Adipose tissue (tissue), 3 donors: ENCODE data around the gene LBHD2. TPM values are rescaled to one million over a fixed set of nuclear protein-coding genes. Genes with fewer than 3 reads are reported as not detected.
A peak's percentile ranks its signal among the peaks of the same experiment; 100 is the strongest.
"Not testable (repeated sequence)": the region's sequence is repeated elsewhere in the genome, so short reads cannot be mapped to it uniquely, and the experiment has no call there.

Experiments used
- H3K27ac ChIP-seq: one replicate; pipeline ENCODE4 v1.5.1; 2013; ENCODE audit warnings: low read depth, low read length
- whole genome bisulfite sequencing, 3 donors: extraction: QIAGEN DNeasy Blood & Tissue Kit; methylation state at CpG; one replicate each; pipeline ENCODE4 v1.1.7; 2013; 5-methylcytosine and 5-hydroxymethylcytosine counted together
- polyA plus RNA-seq, 3 donors: library from polyadenylated mRNA; stranded (reverse); fragments of 200-250 nt; gene quantifications; one replicate each; pipeline ENCODE4 v1.2.3, GENCODE V29; 2013
- donor health status: healthy with polysubstance abuse.
- donor health status: Bipolar disorder and iron deficiency.
- donor health status: healthy.

The LBHD2 gene
- polyA plus RNA-seq, 3 donors: 0.09 to 3.6 (median 1.2) TPM

DNA sequence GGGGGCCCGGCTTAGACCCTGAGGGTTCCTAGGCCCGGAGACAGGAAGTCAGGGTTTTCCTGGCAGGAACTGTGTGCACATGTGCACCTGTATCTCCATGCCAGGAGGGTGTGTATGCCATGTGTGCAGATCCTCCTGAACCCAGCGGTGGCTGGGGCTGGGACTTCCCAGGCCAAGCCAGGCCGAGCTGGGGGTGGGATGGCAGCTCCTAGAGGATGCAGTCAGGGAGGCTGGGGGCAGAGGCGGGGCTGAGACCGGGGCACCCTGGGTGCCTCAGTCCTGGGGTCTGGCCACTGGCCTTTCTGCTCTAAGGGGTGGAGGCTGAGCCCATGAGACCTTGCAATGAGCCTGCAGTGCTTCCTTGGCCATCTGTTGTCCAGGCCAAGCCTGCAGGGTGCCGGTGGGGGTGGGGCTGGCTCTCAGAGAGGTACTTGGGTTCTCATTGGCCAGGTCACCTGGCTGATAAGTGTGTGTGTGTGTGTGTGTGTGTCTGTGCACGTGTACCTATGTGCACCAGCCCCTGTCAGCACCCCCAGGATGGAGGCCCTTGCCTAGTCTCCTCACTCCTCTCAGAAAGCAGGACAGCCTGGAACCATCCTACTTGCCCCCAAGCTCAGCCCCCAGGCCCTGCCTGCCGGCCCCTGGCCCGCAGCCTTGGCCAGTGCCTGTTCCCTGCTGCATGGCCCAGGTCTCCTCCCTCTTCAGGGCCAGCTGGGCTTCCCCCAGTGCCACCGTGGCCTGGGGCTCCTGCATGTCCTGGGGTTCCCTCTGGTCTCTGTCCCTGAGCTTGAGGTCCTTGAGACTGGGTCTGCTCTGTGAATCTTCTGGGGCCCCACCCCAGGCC, 28.6 kb downstream of the LBHD2 start:
- no peak overlapping the region for H3K27ac ChIP-seq
- 42 to 57% (median 54%) methylated on average over 11 of the region's 11 CpGs for WGBS, 3 donors

- H3K27ac ChIP-seq: no peak overlapping the region
- WGBS, 3 donors: 67 to 89% (median 75%) methylated on average over 5 of the region's 5 CpGs
Observed at GRCh38 chr14:103113303-103113702, 29.3 kb downstream of the LBHD2 start.

DNA sequence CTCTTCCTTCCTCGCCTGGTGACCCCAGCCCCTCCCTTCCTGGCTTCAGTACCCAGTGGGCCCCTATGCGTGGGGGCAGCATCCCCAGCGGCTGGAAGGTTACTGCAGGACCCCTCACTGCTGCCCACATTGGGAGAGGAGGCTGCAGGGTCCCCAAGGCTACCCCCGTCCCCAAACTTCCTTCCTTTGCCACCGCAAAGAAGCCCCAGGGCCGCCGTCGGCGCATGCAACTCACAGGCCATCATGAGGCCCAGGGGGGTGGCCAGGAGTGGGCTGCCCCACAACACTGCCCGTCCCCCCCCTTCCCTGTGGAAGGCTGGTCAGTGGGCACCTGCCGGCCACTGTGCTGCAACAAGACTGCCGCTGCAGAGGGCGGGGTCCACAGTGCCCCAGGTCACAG, 29.8 kb downstream of the LBHD2 start:
- 65 to 90% (median 66%) methylated on average over 10 to 13 of the region's 13 CpGs for WGBS, 3 donors
- H3K27ac ChIP-seq: no peak overlapping the region

DNA sequence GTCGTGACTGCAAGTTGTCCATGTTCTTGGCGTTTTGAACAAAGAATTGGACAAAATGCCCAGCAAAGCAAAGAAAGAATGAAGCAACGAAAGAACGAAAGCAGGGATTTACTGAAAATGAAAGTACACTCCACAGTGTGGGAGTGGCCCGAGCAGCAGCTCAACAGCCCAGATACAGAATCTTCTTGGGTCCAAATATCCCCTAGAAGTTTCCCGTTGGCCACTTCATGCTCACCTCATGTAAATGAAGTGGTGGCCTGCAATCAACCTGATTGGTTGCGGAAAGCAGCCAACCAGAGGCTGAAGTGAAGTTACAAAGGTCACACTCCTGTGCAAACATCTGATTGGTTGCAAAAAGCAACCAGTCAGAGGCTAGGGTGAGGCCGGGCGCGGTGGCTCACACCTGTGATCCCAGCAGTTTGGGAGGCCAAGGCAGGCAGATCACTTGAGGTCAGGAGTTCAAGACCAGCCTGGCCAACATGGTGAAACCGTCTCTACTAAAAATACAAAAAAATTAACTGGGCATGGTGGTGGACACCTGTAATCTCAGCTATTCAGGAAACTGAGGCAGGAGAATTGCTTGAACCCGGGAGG, 31.2 kb downstream of the LBHD2 start:
- H3K27ac ChIP-seq: not testable (repeated sequence)
- 54 to 74% (median 57%) methylated on average over 12 of the region's 12 CpGs for WGBS, 3 donors

DNA sequence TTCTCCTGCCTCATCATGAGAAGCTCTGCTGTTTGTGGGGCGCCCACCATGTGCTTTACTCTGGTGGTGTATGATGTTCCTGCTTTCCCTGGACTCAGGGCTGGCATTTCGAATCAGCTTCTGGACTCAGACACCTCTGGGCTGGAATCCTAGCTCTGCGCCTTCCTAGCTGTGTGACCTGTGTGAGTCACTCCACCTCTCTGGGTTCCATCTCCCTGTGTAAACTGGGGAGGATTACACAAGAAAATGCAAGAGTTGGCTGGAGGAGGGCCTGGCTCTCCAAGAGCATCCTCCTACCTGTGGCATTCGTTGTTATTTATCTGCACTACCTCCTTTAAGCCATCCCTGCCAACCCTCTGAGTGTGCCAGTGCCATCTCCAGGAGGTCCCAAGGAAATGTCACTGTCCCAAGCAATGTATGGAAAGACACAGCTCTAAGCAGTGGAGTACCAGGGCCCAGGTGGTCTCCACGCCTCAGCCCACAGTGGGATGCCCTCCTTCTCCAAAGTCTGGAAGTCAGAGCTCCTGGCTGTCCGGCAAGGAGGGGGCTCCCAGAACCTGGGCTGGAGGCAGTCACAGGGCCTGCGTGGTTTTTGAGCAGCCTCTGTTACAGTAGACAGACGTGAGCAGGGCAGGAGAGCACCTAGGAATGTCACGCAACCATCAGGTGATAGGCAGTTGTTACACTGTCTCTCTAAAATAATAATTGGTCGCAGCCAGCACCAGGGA, 32.0 kb downstream of the LBHD2 start:
- H3K27ac ChIP-seq: no peak overlapping the region
- WGBS, 3 donors: 88 to 92% (median 88%) methylated on average over 10 of the region's 10 CpGs

- H3K27ac ChIP-seq: no peak overlapping the region
- 84 to 89% (median 87%) methylated on average over 17 of the region's 17 CpGs for WGBS, 3 donors
Observed at GRCh38 chr14:103116636-103117035, 32.6 kb downstream of the LBHD2 start.

- WGBS, 3 donors: 90 to 94% (median 92%) methylated on average over 6 to 7 of the region's 7 CpGs
- not testable (repeated sequence) for H3K27ac ChIP-seq
Observed at GRCh38 chr14:103117499-103117898, 33.5 kb downstream of the LBHD2 start.

- 23 to 48% (median 24%) methylated on average over 9 of the region's 10 CpGs for WGBS, 3 donors
Observed at GRCh38 chr14:103118018-103118662, 34.1 kb downstream of the LBHD2 start.

DNA sequence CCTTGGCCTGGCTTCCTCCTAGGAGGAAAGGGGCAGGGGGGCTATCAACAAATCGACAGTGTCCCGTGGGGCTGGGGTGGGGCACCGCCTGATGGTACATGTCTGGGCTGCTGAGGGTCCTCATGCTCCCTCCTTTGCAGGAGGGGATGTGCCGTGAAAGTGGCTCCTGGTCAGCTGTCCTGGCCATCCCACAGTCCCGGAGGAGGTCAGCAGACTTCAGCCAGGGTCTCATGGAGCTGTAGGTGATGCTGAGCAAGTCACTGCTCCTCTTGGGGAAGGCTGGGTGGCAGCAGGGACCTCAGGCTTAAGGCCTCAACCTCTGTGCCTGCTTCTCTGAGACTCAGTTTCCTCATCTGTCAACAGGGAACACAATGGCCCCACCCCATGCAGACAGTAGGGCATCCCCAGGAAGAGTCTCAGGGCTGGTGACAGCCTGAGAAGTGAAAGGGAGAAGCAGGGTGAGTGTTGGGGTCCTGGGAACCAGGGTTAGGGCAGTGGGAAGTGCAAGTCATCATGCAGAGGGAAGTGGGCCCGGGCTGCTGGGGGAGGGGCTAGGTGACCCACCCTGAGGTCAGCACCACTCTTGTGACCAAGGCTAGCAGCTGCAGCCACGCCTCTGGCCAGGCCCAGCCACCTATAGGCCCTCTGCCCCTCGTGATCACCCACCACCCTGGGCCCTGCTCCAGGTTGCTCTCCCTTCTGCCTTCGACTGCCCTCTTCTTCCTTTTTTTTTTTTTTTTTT, 34.8 kb downstream of the LBHD2 start:
- WGBS, 3 donors: 56 to 84% (median 56%) methylated on average over 8 to 9 of the region's 9 CpGs
- H3K27ac ChIP-seq: peak overlapping the region; percentile 78

More at GRCh38 chr14:103118018-103118662, 34.1 kb downstream of the LBHD2 start:
- peak overlapping the region; percentile 78 for H3K27ac ChIP-seq

DNA sequence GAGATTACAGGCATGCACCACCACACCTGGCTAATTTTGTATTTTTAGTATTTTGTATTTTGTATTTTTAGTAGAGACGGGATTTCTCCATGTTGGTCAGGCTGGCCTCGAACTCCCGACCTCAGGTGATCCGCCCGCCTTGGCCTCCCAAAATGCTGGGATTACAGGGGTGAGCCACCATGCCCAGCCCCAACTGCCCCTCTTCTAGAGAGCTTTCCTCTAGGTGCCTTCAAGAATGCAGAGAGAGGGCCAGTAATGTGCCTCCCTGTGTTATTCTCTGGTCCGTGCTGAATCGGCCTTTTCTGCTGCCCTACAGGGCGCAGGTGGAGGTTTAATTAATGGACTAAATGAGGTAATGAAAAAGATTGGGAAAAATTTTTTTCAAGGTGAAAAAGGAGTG, 35.5 kb downstream of the LBHD2 start:
- not testable (repeated sequence) for H3K27ac ChIP-seq
- WGBS, 3 donors: 86 to 92% (median 92%) methylated on average over 8 of the region's 8 CpGs

GRCh38 chr14:103121121-103121845, 37.3 kb downstream of the LBHD2 start:
- WGBS, 3 donors: 8 to 52% (median 11%) methylated on average over 18 of the region's 18 CpGs
- H3K27ac ChIP-seq: peak overlapping the region; percentile 9

DNA sequence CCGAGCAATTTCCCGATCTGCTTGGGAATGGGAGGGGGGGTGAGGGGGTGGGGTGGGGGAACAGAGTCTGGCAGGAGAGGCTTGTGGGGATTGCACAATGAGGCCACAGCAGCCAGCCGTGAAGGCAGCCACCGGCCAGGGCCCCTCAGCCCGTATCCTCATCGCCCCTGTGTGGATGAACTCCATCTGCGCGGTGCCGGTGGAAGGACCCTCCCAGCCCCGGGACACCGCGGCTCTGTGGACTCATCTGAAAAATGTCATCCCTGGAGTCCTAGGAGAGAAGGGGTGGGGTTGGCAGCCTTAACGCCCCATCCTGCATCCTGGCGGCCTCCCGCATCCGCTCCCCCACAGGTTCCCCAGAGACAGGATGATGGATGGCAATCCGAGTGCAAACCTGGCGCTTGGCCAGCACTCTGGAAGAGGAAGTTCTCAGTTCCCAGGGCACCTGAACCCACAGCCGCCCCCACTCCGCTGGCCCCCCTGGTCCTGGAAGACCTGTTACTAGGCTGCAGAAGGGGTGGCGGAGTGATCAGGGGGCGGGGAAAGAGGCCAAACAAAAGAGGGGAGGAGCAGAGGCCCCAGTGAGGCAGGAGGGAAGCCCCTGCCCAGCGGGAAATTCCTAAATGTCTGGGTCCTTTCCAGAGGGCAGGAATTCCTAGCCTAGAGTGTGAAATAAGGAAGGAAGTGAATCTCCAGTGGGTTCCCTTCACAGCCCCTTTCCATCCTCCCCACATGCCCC, 38.0 kb downstream of the LBHD2 start:
- H3K27ac ChIP-seq: peak overlapping the region; percentile 75
- WGBS, 3 donors: 2 to 15% (median 4%) methylated on average over 23 of the region's 23 CpGs

GRCh38 chr14:103122585-103122946, 38.6 kb downstream of the LBHD2 start:
- 8 to 48% (median 17%) methylated on average over 15 of the region's 15 CpGs for WGBS, 3 donors
- H3K27ac ChIP-seq: peak overlapping the region; percentile 75

GRCh38 chr14:103122947-103123633, 39.1 kb downstream of the LBHD2 start, which contains the start of gene TNFAIP2:
TSS of gene TNFAIP2 (plus strand) at chr14:103123461. CDS start at chr14:103126458, 2,997 bp downstream.
- 1 to 8% (median 2%) methylated on average over 53 to 74 of the region's 74 CpGs for WGBS, 3 donors
- H3K27ac ChIP-seq: peak within 1 kb of the TSS; percentile 75

- 12 to 30% (median 16%) methylated on average over 41 to 48 of the region's 48 CpGs for WGBS, 3 donors
- H3K27ac ChIP-seq: no peak overlapping the region
Observed at GRCh38 chr14:103123634-103124500, 39.9 kb downstream of the LBHD2 start.
